C1 segment of cervical spinal cord (tissue), 14 donors: Measurements from ENCODE around the gene MALT1.

Experiments used
- DNase-seq, 14 donors: peaks; one replicate each; lab custom pipeline; 2025; lab: John Stamatoyannopoulos, UW

MALT1 gene

GRCh38 chr18:58691256-58691655, 20.0 kb downstream of the MALT1 start:
- DNase-seq: no peak

- no peak for DNase-seq
Observed at GRCh38 chr18:58692422-58693185, 21.3 kb downstream of the MALT1 start.

GRCh38 chr18:58694221-58694620, 23.0 kb downstream of the MALT1 start:
- no peak for DNase-seq

- DNase-seq: no peak
Observed at GRCh38 chr18:58694720-58695468, 23.6 kb downstream of the MALT1 start.

- DNase-seq: no peak
Observed at GRCh38 chr18:58695772-58696171, 24.5 kb downstream of the MALT1 start.

GRCh38 chr18:58697146-58697545, 25.9 kb downstream of the MALT1 start:
- no peak for DNase-seq

GRCh38 chr18:58698701-58699193, 27.5 kb downstream of the MALT1 start:
- no peak for DNase-seq

GRCh38 chr18:58699551-58699950, 28.3 kb downstream of the MALT1 start:
- no peak for DNase-seq

- DNase-seq: no peak
Observed at GRCh38 chr18:58700209-58700608, 28.9 kb downstream of the MALT1 start.

- no peak for DNase-seq
Observed at GRCh38 chr18:58712930-58713329, 41.7 kb downstream of the MALT1 start.

GRCh38 chr18:58714259-58714658, 43.0 kb downstream of the MALT1 start:
- DNase-seq: no peak

GRCh38 chr18:58714821-58715220, 43.6 kb downstream of the MALT1 start:
- no peak for DNase-seq

- DNase-seq: no peak
Observed at GRCh38 chr18:58715540-58715939, 44.3 kb downstream of the MALT1 start.

GRCh38 chr18:58716060-58716756, 44.9 kb downstream of the MALT1 start:
- DNase-seq: no peak

- DNase-seq: no peak
Observed at GRCh38 chr18:58721566-58722239, 50.4 kb downstream of the MALT1 start.

GRCh38 chr18:58723810-58724602, 52.7 kb downstream of the MALT1 start:
- no peak for DNase-seq

- DNase-seq: no peak
Observed at GRCh38 chr18:58726671-58727070, 55.4 kb downstream of the MALT1 start.

- DNase-seq: no peak
Observed at GRCh38 chr18:58727776-58728500, 56.7 kb downstream of the MALT1 start.

GRCh38 chr18:58728719-58729118, 57.5 kb downstream of the MALT1 start:
- no peak for DNase-seq

- no peak for DNase-seq
Observed at GRCh38 chr18:58730618-58731017, 59.4 kb downstream of the MALT1 start.
